Femur (tissue), 1 donor: ENCODE measurements around the gene MYO1G.
A peak's percentile ranks its signal among the peaks of the same experiment; 100 is the strongest.
"Not testable (repeated sequence)": the region's sequence is repeated elsewhere in the genome, so short reads cannot be mapped to it uniquely, and the experiment has no call there.

Experiments
- DNase-seq: peaks from one replicate; pipeline ENCODE4 v3.0.0-alpha.2; 2017

MYO1G gene

DNA sequence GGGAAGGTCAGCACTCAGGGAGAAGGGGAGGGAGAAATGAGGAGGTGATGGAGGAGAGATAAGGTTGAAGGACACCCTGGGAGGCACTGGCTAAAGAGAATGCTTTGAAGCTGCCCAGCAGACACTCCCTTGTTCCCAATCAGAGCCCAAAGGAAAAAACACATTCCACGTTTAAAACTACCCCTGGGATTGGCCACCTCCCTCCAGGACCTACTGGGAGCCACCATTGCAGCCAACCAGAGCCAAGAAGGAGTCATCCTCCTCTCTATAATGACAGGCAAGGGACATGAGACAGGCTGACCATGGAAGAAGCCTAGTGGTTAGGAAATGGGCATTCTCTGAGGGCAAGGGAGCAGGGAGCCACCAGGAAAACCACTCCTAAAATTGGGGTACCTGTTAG lies 43.8 kb downstream of the MYO1G start:
- no peak for DNase-seq

DNA sequence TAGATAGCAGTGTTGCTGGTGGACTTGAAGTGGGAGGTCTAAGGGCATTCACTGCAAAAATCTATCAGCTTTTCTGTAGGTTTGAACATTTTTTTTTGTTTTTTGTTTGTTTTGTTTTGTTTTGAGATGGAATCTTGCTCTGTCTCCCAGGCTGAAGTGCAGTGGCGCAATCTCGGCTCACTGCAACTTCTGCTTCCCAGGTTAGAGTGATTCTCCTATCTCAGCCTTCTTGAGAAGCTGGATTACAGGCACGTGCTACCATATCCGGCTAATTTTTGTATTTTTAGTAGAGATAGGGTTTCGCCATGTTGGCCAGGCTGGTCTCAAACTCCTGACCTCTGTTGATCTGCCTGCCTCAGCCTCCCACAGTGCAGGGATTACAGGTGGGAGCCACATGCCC lies 44.3 kb downstream of the MYO1G start:
- not testable (repeated sequence) for DNase-seq

DNA sequence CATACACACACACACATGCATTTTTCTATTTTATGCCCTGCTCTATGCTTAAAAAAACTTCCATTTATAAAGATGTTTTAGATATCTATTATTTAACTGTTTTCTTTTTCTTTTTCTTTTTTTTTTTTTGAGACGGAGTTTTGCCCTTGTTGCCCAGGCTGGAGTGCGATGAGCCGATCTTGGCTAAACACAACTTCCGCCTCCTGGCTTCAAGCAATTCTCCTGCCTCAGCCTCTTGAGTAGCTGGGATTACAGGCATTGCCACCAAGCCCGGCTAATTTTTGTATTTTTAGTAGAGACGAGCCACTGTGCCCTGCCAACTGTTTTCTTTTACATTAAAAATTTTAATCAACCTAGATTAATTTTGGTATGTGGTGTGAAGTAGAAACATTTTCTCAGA lies 47.9 kb downstream of the MYO1G start:
- DNase-seq: no peak

DNA sequence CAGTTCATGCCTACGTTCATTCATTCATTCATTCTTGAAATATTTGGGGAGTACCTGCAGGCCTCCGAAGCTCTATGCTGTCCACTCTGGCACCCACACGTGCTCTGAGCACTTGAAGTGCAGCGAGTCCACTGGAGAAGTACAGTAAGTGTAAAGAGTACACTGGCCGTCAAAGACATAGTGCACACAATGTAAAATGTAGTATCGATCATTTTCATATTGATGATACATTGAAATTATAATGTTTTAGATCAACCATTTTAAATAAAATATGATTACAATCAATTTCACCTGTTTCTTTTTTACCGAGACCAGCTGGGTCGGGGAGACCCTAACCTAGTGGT lies 56.5 kb downstream of the MYO1G start:
- DNase-seq: no peak

DNA sequence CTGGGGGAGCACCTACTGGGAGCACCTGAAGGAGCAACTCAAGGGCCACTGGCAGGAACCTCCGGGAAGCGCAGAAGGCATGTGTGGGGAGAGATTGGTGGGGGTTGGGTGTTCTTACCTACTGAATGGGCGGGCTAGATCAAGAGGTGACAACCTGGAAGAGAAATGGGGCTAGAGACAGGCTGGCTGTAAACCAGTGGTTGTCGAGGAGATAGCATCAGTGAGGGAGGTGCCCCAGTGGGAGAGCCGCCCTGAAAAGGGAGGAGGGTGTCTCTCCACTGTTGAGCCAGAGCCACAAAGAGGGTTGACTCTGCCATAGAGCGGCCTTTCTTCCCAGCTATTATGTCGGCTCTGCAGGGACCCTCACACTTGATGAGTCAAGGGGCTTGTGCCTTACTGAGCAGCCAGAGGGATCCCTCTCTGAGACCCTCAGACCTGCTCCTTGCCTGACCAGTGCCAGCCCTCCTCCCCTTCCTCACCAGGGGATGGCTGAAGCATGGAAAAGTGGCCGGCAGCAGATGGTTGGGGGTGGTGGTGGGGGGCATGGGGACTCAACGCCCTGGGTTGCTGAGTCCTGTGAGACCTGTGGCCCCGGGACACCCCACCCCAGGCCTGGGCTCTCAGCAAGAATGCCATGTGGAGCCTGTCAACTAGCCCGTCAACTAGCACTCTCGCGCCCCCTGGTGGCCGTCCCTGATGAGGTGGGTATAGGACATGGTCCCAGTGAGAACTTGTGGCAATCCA lies 57.0 kb downstream of the MYO1G start:
- DNase-seq: peak; percentile 84

DNA sequence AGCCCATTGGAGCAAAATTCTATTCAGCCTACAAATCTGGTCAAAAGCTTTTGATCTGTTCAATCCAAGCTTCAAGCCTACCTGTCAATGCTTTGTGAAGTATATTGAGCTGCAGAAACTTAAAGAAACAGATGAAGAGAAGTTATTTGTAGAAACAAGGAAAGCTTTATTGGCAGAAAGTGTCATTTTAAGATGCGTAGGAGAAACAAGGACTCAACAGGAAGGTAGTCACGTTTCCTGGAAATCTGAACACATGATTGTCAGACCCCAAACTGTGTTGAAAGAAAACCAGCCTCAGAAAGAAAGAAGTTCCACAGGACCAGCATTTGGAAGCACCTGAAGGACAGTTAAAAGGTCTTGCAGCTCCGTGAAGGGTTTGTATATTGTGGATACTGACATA lies 58.7 kb downstream of the MYO1G start:
- DNase-seq: no peak

DNA sequence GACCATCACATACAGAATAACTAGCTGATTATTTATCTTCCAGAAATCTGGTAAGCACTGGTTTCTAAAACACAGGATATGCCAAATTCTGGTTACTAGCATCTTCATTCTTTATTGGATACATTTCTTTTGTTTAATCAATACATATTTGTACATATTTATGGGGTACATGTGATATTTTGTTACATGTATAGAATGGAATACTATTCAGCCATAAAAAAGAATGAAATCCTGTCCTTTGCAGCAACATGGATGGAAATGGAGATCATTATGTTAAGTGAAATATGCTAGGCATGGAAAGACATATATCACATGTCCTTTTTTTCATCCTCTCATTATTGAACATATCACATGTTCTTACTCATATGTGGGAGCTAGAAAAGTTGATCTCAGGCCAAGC lies 60.8 kb downstream of the MYO1G start:
- no peak for DNase-seq

DNA sequence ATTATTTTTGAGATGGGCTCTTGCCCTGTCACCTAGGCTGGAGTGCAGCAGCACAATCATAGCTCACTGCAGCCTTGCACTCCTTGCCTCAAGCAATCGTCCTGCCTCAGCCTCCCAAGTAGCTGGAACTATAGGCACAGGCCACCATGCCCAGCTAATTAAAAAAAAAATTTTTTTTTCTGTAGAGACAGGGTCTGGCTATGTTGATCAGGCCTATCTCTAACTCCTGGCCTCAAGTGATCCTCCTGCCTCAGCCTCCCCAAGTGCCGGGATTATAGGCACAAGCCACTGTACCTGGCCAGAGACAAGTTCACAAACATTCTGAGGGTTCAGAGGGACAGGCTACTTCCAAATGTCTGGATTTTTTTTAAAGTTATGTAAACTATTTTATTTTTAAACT lies 61.4 kb downstream of the MYO1G start:
- no peak for DNase-seq

DNA sequence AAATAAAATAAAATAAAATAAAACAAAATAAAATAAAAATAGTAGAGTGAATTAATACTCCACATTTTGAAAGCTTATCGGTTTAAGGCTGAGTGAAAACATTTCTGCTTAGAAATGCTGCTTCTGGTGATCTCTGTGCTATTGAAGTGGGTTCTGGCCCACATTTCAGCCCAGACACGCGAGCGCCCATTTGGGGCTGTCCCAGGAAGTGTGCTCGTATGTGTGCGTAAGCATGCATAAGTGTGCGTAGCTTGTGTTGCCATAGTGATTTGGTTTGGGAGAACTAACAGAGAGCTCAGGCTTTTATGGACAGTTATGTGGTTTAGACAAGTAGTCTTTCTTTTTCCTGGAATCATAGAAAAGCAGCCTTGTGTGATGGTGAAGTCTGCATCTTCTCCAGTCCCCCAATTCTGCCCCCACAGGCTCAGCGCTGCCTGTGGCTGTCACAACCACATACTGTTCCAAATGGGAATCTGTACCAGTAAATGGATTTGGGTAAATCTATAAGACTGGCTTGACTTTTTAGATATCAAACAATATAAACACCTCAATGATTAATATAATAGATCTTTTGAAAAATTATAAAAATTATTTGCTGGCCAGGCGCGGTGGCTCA lies 63.7 kb downstream of the MYO1G start:
- DNase-seq: peak; percentile 26

DNA sequence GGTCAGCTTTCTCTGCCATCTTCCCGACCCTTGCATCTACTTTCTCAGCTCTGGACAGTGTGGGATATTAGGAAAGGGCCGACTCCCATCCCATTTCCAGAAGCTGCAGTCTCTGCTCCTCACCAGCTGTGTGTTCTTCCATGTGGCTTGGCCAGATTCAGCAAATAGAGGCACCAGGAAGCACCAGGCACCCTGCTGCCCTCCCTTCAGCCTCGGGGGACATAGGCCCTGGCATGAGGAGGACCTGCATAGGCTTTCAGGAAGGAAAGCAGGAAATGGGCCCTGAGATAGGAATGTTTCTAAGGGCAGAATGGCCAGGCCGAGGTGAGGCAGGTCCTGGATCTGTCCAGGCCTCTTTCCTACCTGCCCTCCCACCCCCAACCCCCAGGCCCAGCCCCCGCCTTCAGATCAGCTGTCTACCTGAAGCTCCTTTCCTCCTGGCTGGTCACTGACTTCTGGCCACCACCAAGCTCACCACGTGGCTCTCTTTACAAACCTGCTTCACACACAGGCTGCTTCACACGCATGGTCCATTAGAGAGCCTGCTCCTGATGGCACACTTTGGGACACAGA lies 66.0 kb downstream of the MYO1G start:
- no peak for DNase-seq
